PFSK-1 (cell line): Measurements from ENCODE around the gene B3GALT4.

Experiments
- POLR2AphosphoS5 ChIP-seq: IDR thresholded peaks from 2 replicates; pipeline ENCODE4 v1.6.1; 2012; ENCODE audit warnings: low read depth, mild to moderate bottlenecking, control low read depth, low read length, moderate library complexity
- SIN3A ChIP-seq: IDR thresholded peaks from 2 replicates; pipeline ENCODE4 v1.6.1; 2012; ENCODE audit warnings: mild to moderate bottlenecking, low read length, moderate library complexity, borderline replicate concordance; ENCODE audit not compliant: insufficient read depth
- TAF1 ChIP-seq: IDR thresholded peaks from 2 replicates; pipeline ENCODE4 v1.6.1; 2012; ENCODE audit warnings: low read length, control low read depth, borderline replicate concordance; ENCODE audit not compliant: insufficient read depth

- no peak for TF ChIP-seq POLR2AphosphoS5
- no peak for TF ChIP-seq TAF1
- 0 out of 2 replicates have a peak, but pooled peaks have one; percentile 53 for TF ChIP-seq SIN3A
Measured at GRCh38 chr6:33247977-33248642, 28.8 kb upstream of the B3GALT4 start.
